AG09309 (cell line): Measurements from ENCODE around the gene CGREF1.
A peak's percentile ranks its signal among the peaks of the same experiment; 100 is the strongest.

Experiments
- DNase-seq: peaks from one replicate; pipeline ENCODE4 v3.0.0-alpha.2; 2010; ENCODE audit warnings: low read depth
- H3K4me3 ChIP-seq: 2 replicates; pipeline ENCODE4 v1.5.1; 2011; ENCODE audit warnings: mild to moderate bottlenecking, low read depth, low read length, moderate library complexity; ENCODE audit not compliant: control insufficient read depth
- TF ChIP-seq, protein P1 (sequence below): IDR thresholded peaks from 2 replicates; pipeline ENCODE4 v1.5.1; 2011; ENCODE audit warnings: mild to moderate bottlenecking, low read depth, low read length, inconsistent platforms; ENCODE audit not compliant: insufficient read depth, control insufficient read depth; ENCODE audit errors: missing control alignments

Gene CGREF1

DNA sequence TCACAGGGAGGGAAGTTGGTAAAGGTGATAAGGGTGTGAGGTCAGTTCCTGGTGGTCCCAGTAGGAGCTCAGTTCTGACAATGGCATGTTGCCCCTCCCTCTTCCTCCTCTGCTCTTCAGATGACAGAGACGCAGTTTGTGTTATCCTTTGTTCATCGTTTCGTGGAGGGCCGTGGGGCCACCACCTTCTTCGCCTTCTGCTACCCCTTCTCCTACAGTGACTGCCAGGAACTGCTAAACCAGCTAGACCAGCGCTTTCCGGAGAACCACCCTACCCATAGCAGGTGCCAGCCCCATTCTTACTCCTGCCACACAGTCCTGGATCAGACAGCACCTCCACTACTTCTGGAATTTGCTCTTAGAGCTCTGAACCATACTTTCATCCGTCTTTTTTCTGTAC, 65.2 kb downstream of the CGREF1 start:
- TF ChIP-seq, protein P1, sequence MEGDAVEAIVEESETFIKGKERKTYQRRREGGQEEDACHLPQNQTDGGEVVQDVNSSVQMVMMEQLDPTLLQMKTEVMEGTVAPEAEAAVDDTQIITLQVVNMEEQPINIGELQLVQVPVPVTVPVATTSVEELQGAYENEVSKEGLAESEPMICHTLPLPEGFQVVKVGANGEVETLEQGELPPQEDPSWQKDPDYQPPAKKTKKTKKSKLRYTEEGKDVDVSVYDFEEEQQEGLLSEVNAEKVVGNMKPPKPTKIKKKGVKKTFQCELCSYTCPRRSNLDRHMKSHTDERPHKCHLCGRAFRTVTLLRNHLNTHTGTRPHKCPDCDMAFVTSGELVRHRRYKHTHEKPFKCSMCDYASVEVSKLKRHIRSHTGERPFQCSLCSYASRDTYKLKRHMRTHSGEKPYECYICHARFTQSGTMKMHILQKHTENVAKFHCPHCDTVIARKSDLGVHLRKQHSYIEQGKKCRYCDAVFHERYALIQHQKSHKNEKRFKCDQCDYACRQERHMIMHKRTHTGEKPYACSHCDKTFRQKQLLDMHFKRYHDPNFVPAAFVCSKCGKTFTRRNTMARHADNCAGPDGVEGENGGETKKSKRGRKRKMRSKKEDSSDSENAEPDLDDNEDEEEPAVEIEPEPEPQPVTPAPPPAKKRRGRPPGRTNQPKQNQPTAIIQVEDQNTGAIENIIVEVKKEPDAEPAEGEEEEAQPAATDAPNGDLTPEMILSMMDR, result no peak
- DNase-seq, result no peak
- no peak overlapping the region for H3K4me3 ChIP-seq

DNA sequence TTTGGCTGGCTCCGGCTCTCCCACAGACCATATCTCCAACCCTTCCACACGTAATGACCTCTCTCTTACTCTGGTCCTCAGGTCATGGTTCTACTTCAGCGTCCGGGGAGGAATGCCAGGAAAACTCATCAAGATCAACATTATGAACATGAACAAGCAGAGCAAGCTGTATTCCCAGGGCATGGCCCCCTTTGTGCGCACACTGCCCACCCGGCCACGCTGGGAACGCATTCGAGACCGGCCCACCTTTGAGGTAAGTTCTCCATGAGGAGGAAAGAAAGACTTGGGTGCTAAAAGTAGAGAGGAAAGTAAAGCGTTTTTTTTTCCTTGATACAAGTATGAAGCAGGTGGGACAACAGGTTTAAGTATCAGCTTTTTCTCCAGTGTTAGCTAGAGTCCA, 65.6 kb downstream of the CGREF1 start:
- TF ChIP-seq, protein P1, result no peak
- no peak for DNase-seq
- H3K4me3 ChIP-seq, result no peak overlapping the region

DNA sequence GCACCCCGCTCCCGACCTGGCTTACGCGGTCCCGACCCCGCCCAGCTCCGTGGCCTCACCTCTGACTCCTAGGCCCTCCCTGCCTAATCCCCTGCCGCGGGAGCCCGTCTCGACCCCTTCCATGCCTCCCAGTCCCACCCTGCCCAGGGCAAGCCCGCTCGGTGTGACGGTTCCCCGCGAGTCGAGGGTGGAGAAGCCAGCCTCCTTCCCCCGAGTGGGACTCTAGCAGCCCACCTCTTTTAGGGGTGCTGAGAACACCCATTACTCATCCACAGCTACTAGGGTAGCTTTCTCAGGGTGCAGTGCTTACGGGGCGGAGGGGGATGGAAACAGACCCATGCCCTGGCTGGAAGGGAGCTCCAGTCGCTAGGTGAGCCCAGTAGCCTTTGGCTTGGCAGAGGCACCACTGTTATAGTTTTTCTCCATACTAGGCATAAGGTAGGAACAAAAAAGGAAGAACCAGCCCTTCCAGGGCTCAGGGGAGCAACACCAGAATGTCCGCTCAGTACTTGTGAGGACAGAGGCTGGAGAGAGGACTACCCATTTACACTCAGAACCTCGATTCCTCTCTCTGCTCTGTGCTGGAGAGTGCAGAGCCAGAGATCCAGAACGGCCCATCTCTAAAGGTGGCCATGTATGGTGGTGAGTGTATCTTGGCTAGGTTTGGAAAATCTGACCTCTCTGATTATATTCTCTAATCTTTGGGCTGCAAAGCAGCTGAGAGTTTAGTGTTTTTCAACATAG, 66.9 kb downstream of the CGREF1 start:
- DNase-seq, result no peak
- TF ChIP-seq, protein P1, result no peak
- peak overlapping the region; percentile 98 for H3K4me3 ChIP-seq

DNA sequence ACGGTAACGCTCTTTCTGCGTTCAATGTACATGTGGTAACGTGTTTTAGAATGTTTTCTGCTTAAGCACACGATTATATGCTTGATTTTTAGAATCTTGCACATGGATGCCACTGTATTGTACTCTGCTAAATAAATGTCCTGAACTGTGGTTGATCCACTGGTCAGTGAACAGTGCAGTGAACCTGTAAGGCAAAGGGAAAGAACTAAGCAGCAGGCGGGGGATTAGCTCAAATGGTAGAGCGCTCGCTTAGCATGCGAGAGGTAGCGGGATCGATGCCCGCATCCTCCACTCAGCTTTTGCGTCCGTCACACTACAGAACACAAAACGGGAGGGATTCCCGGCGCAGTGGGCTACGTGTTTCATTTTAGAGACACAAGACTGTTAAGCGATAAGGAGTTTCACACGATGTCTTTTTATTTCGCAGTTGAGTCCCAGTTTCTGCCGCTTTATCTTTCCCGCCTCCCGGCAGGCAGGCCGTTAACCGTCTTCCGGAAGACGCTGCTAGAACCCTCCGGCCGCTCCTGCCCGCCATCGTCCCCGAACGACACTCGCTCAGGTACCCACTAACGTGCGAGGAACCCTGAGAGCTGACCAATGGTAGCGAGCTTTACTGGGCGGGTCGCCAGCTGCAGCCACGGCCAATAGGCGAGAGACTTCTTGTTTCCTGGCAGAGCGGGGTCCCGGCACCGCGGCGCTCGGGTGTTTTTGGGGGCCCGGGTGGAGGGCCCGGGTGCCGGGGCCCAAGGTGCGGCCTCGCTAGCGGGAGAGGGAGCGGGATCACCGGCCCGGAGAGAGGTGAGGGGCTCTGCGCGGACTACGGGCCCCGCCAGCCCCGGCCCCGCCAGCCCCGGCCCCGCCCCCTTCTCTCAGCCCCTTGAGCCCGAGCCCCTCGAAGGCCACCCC, 67.7 kb downstream of the CGREF1 start, which contains the start of gene AGBL5:
Gene AGBL5 (plus strand): TSS at position 673 of the 906 bp plus-strand sequence. CDS start 1,291 bp downstream, outside the sequence.
- TF ChIP-seq, protein P1, result no peak
- peak; percentile 58 for DNase-seq
- peak within 1 kb of the TSS; percentile 98 for H3K4me3 ChIP-seq
